ENCODE data around the gene PRDM11.
"Not testable (repeated sequence)": the region's sequence is repeated elsewhere in the genome, so short reads cannot be mapped to it uniquely, and the experiment has no call there.

PRDM11 gene

DNA sequence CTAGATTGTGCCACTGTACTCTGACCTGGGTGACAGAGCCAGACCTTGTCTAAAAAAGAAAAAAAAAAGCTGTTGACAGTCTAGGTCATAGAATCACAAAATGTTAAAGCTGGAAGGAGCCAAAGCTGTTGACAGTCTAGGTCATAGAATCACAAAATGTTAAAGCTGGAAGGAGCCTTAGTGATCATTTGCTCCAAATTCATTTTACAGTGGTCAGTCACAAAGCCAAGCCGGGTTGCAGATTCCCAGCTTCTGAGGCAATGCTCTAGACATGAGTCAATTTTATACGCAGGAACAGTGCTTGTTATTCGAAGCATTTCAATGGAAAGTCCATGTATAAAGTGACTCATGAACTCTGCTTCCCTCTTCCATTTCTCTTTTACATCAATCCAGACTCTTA, 92.3 kb downstream of the PRDM11 start:
- DNase-seq = no peak

DNA sequence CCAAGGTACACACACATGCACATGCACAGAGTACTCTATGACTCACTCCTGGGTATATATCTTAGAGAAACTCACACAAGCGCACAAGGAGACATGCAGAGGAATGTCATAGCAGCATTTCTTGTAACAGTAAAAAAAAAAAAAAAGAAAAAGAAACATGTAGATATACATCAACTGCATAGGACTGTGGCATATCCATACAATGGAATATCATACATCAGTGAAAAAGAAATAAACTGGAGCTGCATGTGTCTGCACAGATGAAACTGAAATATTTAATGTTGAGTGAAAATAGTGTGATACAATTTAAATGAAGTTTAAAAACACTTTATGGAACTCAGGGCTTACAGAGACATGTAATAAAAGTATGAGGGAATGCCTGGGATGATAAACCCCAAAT, 93.3 kb downstream of the PRDM11 start:
- no peak for DNase-seq

GRCh38 chr11:45243967-45244366, 97.5 kb downstream of the PRDM11 start:
- no peak for DNase-seq

DNA sequence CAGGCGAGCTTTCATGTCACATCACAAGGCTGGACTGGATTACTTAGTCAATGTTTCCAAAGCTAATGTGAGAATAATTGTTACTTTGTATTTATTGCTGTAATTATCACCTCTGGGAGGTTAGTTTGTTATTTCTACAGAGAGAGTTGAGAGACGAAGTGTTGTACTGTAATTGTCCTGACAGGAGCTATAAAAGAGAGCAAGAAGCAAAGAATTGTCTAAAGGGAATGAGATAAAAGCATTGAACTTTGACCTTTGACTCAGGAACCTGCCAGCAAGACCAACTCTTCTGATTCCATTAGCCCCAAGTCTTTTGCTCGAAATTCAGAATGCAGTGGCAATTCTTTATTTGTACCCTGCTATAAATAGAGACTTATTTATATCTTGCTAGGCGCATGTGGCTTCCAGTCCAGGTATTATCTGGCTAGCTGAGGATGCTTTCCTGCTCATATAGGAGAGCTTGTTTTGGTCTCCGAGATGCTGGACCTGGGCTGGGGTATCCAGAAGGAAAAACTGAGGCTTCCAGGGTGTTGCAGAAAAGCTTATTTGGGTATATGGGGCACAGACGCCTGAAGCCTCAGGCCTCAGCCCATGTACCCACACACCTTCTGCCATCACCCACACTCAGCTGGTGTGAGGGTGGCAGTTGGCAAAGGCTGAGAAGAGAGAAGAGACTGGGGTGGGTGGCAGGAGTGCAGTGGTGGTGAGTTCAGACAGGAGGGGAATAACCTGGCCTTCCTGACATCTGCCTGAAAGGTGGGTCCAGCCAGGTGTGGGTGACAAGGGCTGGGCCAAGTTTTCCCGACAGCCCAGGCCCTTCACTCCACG, 99.0 kb downstream of the PRDM11 start:
- no peak for DNase-seq

- no peak for DNase-seq
Observed at GRCh38 chr11:45246241-45246640, 99.8 kb downstream of the PRDM11 start.

DNA sequence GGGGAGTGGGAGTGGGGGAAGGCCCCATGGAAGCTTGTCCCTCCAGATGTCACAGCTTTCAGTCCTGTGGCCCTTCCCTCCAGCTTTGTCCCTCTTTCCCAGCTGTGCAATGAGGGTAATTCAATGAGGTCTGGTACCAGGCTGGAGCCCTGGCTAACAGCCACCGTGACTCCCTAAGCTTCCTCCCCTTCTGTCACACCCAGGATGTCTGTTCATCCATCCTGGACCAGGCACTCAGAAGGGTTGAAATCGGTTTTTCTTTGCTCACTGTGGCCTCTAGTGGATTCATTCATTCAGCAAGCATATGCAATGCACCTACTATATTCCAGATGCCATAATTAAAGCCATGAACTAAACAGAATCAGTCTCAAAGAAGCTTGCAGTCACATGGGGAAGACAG, 101.0 kb downstream of the PRDM11 start:
- no peak for DNase-seq

GRCh38 chr11:45248501-45249011, 102.1 kb downstream of the PRDM11 start:
- no peak for DNase-seq

GRCh38 chr11:45249372-45249771, 102.9 kb downstream of the PRDM11 start:
- DNase-seq = not testable (repeated sequence)

- no peak for DNase-seq
Observed at GRCh38 chr11:45250035-45250718, 103.7 kb downstream of the PRDM11 start.

- DNase-seq = no peak
Observed at GRCh38 chr11:45252134-45252856, 105.9 kb downstream of the PRDM11 start.

- no peak for DNase-seq
Observed at GRCh38 chr11:45252877-45253276, 106.4 kb downstream of the PRDM11 start.

GRCh38 chr11:45253640-45254039, 107.2 kb downstream of the PRDM11 start:
- DNase-seq = no peak

GRCh38 chr11:45254070-45254469, 107.6 kb downstream of the PRDM11 start:
- no peak for DNase-seq

DNA sequence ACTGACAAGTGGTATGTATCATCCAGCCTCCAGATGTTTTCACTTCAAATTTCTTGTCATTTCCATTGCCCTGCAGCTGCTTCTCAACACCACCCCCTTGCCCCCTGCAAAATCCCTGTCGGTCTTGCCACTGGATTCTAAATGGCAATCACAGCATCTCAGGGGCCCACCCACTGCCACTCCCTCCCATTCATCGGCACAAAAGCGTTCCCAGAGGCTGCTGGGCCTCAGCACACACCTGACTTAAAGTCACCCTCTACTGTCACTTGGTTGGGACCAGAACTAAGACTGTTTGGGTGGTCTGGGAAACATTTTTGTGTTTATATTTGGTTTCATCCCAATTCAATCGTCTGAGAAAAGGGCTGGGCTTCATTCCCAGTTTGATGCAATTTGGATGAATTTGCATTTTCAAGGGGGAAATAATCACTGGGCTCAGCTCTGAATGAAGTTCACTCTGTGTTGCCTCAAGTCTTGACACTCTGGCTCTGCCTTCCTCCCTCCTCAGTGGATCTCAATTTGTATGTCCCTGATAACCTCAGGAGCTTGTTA, 112.6 kb downstream of the PRDM11 start:
- no peak for DNase-seq

GRCh38 chr11:45259592-45259991, 113.2 kb downstream of the PRDM11 start:
- DNase-seq = no peak

DNA sequence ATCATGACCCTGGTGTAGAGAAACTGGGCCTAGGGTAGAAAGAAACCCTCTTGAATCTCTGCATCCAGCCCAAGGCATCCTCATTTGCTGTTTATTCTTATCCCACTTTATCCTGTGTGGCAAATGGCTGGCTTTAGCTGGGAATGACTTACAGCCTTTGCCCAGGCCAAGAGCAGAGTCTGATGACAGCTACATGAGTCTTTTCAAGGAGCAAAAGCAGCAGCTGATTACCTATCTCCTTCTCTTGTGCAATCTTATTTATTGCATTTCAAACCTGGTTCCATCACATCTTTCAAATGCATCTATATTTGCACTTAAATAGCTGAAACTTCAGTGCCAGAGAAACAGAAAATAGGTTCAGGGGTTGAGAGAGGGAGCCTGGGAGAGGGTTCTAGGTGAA, 113.6 kb downstream of the PRDM11 start:
- DNase-seq = no peak

GRCh38 chr11:45262900-45263299, 116.5 kb downstream of the PRDM11 start:
- DNase-seq = no peak

DNA sequence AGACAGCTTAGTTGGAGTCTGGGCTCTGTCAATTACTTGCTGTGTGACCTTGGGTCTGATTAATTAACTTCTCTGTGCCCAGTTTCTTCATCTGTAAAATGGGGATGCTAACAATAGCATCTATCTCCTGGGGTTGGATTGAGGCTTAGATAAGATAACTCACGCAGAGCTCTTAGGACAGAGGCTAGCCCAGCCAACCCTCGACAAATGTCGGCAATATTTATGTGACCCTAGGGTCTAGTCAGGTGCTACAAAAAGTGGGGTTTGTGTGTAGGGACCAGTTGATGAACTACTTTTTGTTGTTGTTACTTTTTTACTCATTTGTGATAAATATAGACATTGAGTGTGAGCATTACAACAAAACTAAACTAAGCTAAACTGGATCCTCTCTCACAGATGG, 117.3 kb downstream of the PRDM11 start:
- DNase-seq = no peak

DNA sequence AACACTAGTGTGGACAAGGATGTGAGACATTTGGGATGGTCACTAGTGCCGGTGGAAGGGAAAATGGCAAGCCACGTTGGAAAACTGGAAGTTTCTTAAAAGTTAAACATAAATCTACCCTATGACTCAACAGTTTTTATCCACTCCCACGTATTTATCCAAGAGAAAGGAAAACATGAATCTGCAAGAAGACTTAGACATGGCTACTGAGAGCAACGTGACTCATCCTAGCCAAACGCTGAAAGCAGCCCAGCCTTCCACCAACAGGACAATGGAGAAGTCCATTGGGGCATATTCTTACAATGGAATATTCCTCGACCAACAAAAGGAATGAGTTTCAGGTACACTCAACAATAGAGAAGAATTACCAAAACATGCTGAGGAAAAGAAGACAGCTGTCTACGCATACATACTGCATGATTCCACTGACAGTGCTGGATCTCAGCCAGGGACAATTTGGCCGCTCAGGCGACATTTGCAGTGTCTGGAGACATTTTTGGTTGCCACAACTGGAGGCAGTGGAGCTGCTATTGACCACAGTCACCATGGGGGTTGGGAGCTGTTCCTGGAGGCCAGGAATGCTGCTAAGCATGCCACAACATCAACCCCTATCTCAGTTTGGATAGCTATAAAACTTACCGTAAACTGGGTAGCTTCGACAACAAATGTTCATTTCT, 118.5 kb downstream of the PRDM11 start:
- DNase-seq = no peak

- no peak for DNase-seq
Observed at GRCh38 chr11:45265969-45266675, 119.7 kb downstream of the PRDM11 start.

DNA sequence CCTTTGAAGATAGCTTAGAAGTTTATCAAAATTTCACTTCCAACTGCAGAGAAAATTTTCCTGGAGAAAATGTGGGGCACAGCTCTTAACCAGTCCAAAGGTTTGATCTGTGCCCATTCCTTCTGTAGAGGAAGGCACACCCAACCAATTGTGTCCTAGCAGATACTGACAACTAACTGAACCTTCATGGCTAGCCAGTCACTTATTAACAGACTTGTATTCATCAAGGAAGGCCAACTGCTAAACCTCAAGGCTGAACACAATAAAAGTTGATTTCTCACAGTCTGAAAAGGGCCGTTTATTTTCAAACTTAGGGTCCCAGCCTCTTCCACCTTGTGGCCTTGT, 120.2 kb downstream of the PRDM11 start:
- no peak for DNase-seq

DNA sequence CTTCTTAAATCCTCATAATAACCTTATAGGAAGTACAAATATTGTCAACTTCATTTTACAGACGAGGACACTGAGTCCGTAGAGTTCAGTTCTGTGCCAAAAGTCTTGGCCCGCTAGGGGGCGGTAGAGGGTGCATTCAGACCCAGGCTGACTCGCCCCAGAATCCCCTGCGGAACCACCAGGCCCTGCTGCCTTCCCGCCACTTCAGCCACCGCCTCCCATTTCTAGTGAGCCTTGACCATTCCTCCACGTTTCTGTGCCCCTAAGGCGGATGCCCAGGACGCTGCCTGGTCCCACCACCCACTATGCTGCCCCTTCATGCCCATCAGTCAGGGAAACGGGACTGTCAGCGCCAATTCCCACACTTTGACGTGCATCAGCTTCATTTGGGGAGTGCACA, 120.6 kb downstream of the PRDM11 start:
- DNase-seq = no peak
